Measurements from ENCODE around the gene MAML2. TPM values are rescaled to one million over a fixed set of nuclear protein-coding genes. Genes with fewer than 3 reads are reported as not detected.

MAML2 gene
- total and polyA plus RNA-seq, 9 of the 15 experiments (the other 6 are each of a cell fraction or from before 2014, with no cell fraction given) = 0.79 to 6.8 (median 4.8) TPM

DNA sequence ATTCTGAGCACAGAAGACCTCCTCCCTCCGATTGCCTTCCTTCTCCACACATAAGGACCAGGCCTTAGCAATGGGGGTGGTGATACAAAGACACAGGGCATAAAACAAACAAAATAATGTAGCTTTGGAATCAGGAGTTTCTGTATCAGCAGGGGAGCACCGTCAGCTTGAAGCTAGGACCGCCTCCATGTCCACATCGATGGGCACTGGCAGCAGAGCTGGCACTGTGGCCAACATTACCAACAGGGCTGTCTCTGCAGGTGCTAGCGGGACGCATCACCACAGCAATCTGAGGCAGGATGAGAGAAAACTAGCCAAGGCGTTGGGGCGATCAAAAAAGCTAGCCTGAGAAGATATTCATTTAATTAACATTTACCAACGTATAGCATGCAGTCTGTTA is 201.4 kb downstream of the MAML2 start:
- Histone ChIP-seq H3K4me3 (no peak overlapping the region), H3K27me3 (ENCODE audit: control insufficient read depth in 2 of 2, insufficient read depth in 2 of 2, low read length in 2 of 2) (no peaks in the 10 kb centered on the region), H3K4me1 (replicated peaks in 1 of 2; ENCODE audit: control insufficient read depth in 2 of 2, insufficient read depth in 2 of 2, low read length in 2 of 2) (no peaks in the 10 kb centered on the region), H3K27ac (ENCODE audit: extremely low read depth, low read depth, low read length) (no peak overlapping the region), H3K36me3 (ENCODE audit: control insufficient read depth, insufficient read depth, low read length) (no peaks in the 10 kb centered on the region), H2AFZ (ENCODE audit: low read depth, low read length) (no peak overlapping the region), H3K9me1 (ENCODE audit: control insufficient read depth, insufficient read depth, low read length) (no peaks in the 10 kb centered on the region), H4K20me1 (replicated peaks; ENCODE audit: control insufficient read depth, insufficient read depth, low read length) (no peaks in the 10 kb centered on the region), H3K9ac (ENCODE audit: insufficient read depth in 1 of 2, low read depth in 2 of 2, low read length in 2 of 2) (no peak overlapping the region), H3K79me2 (ENCODE audit: control insufficient read depth, insufficient read depth, low read length) (no peaks in the 10 kb centered on the region), H3K4me2 (ENCODE audit: insufficient read depth, low read length) (no peak overlapping the region), H3K9me3 (replicated peaks; ENCODE audit: control insufficient read depth, insufficient read depth, low read depth, low read length) (no peaks in the 10 kb centered on the region)
- DNase-seq (ENCODE audit: extremely low read depth in 1 of 4, low spot score in 3 of 4) (no peak), ATAC-seq (no peak), FAIRE-seq (no peak)
- WGBS (ENCODE audit: insufficient coverage, low coverage, missing lambda C conversion rate) = 76% methylated on average over 9 of the region's 9 CpGs
- ChIA-PET POLR2A (interaction anchor here (1.2 kb wide), 1 partner anchor 14 kb away, joined by 3 read pairs; no protein-coding TSS in a partner anchor), CTCF (ENCODE audit: low intra/inter-chr PET ratio) (no interaction called here)
- TF ChIP-seq IRF2 (CRISPR knock-in tag; IDR thresholded peaks at IDR 0.05) = no peak
- TF ChIP-seq, protein P1, sequence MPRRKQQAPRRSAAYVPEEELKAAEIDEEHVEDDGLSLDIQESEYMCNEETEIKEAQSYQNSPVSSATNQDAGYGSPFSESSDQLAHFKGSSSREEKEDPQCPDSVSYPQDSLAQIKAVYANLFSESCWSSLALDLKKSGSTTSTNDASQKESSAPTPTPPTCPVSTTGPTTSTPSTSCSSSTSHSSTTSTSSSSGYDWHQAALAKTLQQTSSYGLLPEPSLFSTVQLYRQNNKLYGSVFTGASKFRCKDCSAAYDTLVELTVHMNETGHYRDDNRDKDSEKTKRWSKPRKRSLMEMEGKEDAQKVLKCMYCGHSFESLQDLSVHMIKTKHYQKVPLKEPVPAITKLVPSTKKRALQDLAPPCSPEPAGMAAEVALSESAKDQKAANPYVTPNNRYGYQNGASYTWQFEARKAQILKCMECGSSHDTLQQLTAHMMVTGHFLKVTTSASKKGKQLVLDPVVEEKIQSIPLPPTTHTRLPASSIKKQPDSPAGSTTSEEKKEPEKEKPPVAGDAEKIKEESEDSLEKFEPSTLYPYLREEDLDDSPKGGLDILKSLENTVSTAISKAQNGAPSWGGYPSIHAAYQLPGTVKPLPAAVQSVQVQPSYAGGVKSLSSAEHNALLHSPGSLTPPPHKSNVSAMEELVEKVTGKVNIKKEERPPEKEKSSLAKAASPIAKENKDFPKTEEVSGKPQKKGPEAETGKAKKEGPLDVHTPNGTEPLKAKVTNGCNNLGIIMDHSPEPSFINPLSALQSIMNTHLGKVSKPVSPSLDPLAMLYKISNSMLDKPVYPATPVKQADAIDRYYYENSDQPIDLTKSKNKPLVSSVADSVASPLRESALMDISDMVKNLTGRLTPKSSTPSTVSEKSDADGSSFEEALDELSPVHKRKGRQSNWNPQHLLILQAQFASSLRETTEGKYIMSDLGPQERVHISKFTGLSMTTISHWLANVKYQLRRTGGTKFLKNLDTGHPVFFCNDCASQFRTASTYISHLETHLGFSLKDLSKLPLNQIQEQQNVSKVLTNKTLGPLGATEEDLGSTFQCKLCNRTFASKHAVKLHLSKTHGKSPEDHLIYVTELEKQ (CRISPR knock-in tag; IDR thresholded peaks at IDR 0.05) = no peak
- no peak for TF ChIP-seq ZBTB1 (CRISPR knock-in tag; IDR thresholded peaks at IDR 0.05; ENCODE audit: borderline replicate concordance, low read depth)
- TF ChIP-seq, protein P2, sequence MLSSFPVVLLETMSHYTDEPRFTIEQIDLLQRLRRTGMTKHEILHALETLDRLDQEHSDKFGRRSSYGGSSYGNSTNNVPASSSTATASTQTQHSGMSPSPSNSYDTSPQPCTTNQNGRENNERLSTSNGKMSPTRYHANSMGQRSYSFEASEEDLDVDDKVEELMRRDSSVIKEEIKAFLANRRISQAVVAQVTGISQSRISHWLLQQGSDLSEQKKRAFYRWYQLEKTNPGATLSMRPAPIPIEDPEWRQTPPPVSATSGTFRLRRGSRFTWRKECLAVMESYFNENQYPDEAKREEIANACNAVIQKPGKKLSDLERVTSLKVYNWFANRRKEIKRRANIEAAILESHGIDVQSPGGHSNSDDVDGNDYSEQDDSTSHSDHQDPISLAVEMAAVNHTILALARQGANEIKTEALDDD (IDR thresholded peaks at IDR 0.05) = no peak
- TF ChIP-seq THRAP3 (IDR thresholded peaks at IDR 0.05; ENCODE audit: borderline replicate concordance) = no peak
- TF ChIP-seq CXXC5 (CRISPR knock-in tag; IDR thresholded peaks at IDR 0.05) = no peak
- TF ChIP-seq ZNF583 (CRISPR knock-in tag; IDR thresholded peaks at IDR 0.05) = no peak
- TF ChIP-seq PCBP2 (IDR thresholded peaks at IDR 0.05; ENCODE audit: low read depth, low read length, poor library complexity, severe bottlenecking) = no peak
- TF ChIP-seq, protein P3, sequence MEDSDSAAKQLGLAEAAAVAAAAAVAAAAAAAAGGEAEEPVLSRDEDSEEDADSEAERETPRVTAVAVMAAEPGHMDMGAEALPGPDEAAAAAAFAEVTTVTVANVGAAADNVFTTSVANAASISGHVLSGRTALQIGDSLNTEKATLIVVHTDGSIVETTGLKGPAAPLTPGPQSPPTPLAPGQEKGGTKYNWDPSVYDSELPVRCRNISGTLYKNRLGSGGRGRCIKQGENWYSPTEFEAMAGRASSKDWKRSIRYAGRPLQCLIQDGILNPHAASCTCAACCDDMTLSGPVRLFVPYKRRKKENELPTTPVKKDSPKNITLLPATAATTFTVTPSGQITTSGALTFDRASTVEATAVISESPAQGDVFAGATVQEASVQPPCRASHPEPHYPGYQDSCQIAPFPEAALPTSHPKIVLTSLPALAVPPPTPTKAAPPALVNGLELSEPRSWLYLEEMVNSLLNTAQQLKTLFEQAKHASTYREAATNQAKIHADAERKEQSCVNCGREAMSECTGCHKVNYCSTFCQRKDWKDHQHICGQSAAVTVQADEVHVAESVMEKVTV (CRISPR knock-in tag; IDR thresholded peaks at IDR 0.05) = no peak
- TF ChIP-seq L3MBTL2 (IDR thresholded peaks at IDR 0.05) = no peak
- TF ChIP-seq ZNF232 (CRISPR knock-in tag; IDR thresholded peaks at IDR 0.05) = no peak
- TF ChIP-seq ZBED1 (IDR thresholded peaks at IDR 0.05) = no peak
- no peak for TF ChIP-seq TCF7 (IDR thresholded peaks at IDR 0.05; ENCODE audit: borderline replicate concordance)
- no peak for TF ChIP-seq ZNF77 (CRISPR knock-in tag; IDR thresholded peaks at IDR 0.05)
- TF ChIP-seq ESRRB (CRISPR knock-in tag; IDR thresholded peaks at IDR 0.05; ENCODE audit: borderline replicate concordance) = no peak
- no peak for TF ChIP-seq PHF8 (IDR thresholded peaks at IDR 0.05; ENCODE audit: borderline replicate concordance, low read length)
- in situ Hi-C loops (cut with MboI) (no loop called here), intact Hi-C loops (cut with micrococcal nuclease) (no loop called here)
- BruUV-seq (replicated peaks) = no TSS peak

Data from K562 (cell line).